ENCODE results near the gene ENC1. TPM values are rescaled to one million over a fixed set of nuclear protein-coding genes. Genes with fewer than 3 reads are reported as not detected.

ENC1 gene
- total RNA-seq, 2 experiments from 2014 or later, result 0.50 to 0.55 TPM

- CTCF ChIA-PET, result interaction anchor here (1.8 kb wide), 1 partner anchor 9 kb away, joined by 5 read pairs; no protein-coding TSS in a partner anchor
- Mint-ChIP-seq H3K4me1 (ENCODE audit: low read depth) (no peaks in the 10 kb centered on the region), H3K4me3 (no peak overlapping the region), H3K36me3 (ENCODE audit: low read depth) (no peaks in the 10 kb centered on the region), H3K9me3 (ENCODE audit: insufficient read depth) (no peaks in the 10 kb centered on the region), H3K27me3 (ENCODE audit: low read depth) (peaks cover 3% of the 10 kb centered on the region), H3K27ac (no peak overlapping the region)
- POLR2A ChIA-PET, result no interaction called here
- ATAC-seq, result no peak
- no peak for DNase-seq
Observed at GRCh38 chr5:74617202-74617601, 23.3 kb downstream of the ENC1 start.

DNA sequence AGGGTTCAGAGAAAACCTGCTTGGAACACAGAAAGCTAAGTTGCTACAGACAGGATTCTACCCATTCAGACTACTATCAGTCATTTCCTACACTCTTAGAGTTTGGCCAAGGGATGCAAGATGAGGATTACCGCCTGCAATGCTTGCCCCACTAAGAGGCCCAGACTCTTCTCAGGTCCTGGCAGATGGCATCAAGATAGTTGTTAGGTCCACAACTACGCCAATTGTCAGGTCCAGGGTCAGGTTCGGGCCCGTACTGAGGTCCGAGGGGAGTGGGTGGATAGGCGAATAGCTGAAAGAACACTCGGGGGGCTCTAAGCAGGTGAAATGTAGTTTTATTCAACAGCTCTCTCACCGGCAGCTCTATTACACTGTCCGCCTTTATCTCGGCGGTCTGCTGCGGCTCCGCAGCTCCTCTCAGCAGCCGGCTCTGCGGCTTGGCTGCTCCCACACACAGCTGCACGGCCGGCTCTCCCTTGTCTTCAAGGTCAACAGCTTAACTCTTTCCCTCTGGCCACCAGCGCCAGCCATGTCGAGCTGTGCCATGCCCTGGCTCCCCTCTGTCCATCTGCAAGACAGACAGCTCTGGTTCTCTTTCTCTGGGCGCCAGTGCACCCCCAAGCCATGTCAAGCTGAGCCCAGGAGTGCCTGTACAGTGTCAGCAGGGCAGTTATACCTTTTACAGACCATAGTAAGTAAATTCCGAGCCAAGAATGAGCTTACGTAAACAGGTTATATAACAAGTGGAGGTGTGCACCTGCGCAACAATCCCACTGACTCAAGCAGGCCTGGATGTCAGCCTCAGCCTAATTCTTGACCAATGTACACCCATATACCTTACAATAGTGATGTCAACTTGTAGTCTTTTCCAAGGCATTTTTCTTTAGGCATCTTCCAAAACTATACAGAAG, 24.0 kb downstream of the ENC1 start:
- Mint-ChIP-seq H3K4me3 (no peak overlapping the region), H3K4me1 (ENCODE audit: low read depth) (no peaks in the 10 kb centered on the region), H3K9me3 (ENCODE audit: insufficient read depth) (no peaks in the 10 kb centered on the region), H3K36me3 (ENCODE audit: low read depth) (no peaks in the 10 kb centered on the region), H3K27ac (no peak overlapping the region), H3K27me3 (ENCODE audit: low read depth) (peaks cover 3% of the 10 kb centered on the region)
- DNase-seq (no peak), ATAC-seq (no peak)
- ChIA-PET CTCF (interaction anchor here (1.4 to 1.8 kb wide), 2 partner anchors 10 to 23 kb away, joined by 3 to 5 read pairs; no protein-coding TSS in a partner anchor), POLR2A (no interaction called here)

GRCh38 chr5:74613283-74613682, 27.2 kb downstream of the ENC1 start:
- Mint-ChIP-seq H3K4me3 (no peak overlapping the region), H3K9me3 (ENCODE audit: insufficient read depth) (no peaks in the 10 kb centered on the region), H3K27ac (no peak overlapping the region), H3K36me3 (ENCODE audit: low read depth) (no peaks in the 10 kb centered on the region), H3K4me1 (ENCODE audit: low read depth) (no peaks in the 10 kb centered on the region), H3K27me3 (ENCODE audit: low read depth) (peaks cover 8% of the 10 kb centered on the region)
- no peak for ATAC-seq
- DNase-seq, result no peak
- ChIA-PET POLR2A (no interaction called here), CTCF (no interaction called here)

DNA sequence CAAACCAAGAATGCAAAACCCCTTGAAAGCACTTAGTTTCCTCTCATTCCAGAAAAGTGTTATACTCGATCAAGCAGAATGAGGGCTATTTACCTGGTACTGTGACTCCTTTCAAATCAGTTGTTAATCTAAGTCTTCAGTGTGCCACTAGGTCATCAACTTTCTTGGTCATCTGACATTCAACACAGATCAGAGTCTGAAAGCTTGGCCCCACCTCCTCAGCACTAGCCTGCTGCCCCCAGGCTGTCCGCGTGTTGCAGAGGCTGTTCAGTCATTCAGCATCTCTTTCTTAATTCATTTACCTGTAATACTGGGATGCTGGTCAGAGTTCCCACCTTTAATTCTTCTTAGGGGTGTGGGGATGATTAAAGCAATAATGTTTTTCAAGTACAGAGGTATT, 28.5 kb downstream of the ENC1 start:
- Mint-ChIP-seq H3K27me3 (ENCODE audit: low read depth) (peaks cover 8% of the 10 kb centered on the region), H3K27ac (no peak overlapping the region), H3K36me3 (ENCODE audit: low read depth) (no peaks in the 10 kb centered on the region), H3K9me3 (ENCODE audit: insufficient read depth) (no peaks in the 10 kb centered on the region), H3K4me1 (ENCODE audit: low read depth) (no peaks in the 10 kb centered on the region), H3K4me3 (no peak overlapping the region)
- ChIA-PET POLR2A (no interaction called here), CTCF (no interaction called here)
- DNase-seq, result no peak
- no peak for ATAC-seq

DNA sequence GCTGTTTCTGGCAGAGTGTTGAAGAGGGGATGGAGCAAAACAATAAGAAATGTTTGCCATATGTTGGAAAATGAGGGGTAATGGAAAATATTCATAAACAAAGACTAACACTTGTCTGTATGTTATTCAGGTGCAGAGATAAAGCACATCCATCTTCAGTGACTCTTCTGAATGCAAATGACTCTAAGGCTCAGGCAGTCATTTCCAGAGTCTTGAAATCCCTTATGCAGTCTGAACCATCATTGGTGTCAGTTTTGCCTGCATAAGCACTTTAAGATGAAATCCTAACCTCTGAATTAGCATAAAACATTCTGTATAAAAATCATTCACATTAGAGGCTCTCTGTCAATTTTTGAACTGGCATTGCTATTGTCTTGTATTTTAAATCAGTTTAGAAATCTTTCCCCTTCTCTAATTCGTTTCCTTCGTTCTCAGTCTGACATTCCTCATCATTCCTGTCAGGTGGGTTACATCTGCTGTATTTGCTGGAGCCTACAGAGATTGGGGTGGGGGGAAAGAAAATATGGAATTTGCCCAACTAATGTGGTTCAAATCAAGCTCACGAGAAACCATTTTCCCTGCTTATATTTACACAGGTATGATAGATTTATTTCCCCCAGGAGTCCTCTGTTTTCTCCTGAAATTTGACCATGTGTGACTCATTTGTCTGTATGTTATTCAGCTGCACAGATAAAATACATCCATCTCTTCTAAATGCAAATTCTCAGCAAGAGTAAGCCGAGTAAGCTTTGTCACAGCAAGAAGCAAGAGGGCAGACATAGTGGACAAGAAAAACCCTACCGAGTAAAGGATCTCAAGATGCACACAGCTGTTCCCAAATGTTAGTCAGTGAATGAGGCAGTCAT, 31.6 kb downstream of the ENC1 start:
- CTCF ChIA-PET, result no interaction called here
- H3K27ac Mint-ChIP-seq, result no peak overlapping the region
- ATAC-seq, result no peak

GRCh38 chr5:74605759-74606158, 34.8 kb downstream of the ENC1 start:
- no peaks in the 10 kb centered on the region for H3K9me3 Mint-ChIP-seq (ENCODE audit: insufficient read depth)
- no peaks in the 10 kb centered on the region for H3K36me3 Mint-ChIP-seq (ENCODE audit: low read depth)
- ChIA-PET CTCF (no interaction called here), POLR2A (no interaction called here)
- no peaks in the 10 kb centered on the region for H3K4me1 Mint-ChIP-seq (ENCODE audit: low read depth)
- no peak overlapping the region for H3K27ac Mint-ChIP-seq
- no peak for DNase-seq
- no peak overlapping the region for H3K4me3 Mint-ChIP-seq
- no peak for ATAC-seq
- H3K27me3 Mint-ChIP-seq (ENCODE audit: low read depth), result peaks cover 23% of the 10 kb centered on the region

More for the DNA sequence above, 31.6 kb downstream of the ENC1 start:
- Mint-ChIP-seq H3K4me3 (no peak overlapping the region), H3K36me3 (ENCODE audit: low read depth) (no peaks in the 10 kb centered on the region), H3K27me3 (ENCODE audit: low read depth) (peaks cover 8% of the 10 kb centered on the region), H3K4me1 (ENCODE audit: low read depth) (no peaks in the 10 kb centered on the region), H3K9me3 (ENCODE audit: insufficient read depth) (no peaks in the 10 kb centered on the region)
- POLR2A ChIA-PET, result no interaction called here
- DNase-seq, result no peak

- Mint-ChIP-seq H3K27me3 (ENCODE audit: low read depth) (peaks cover 21% of the 10 kb centered on the region), H3K4me3 (no peak overlapping the region), H3K4me1 (ENCODE audit: low read depth) (no peaks in the 10 kb centered on the region), H3K9me3 (ENCODE audit: insufficient read depth) (no peaks in the 10 kb centered on the region), H3K27ac (no peak overlapping the region), H3K36me3 (ENCODE audit: low read depth) (no peaks in the 10 kb centered on the region)
- POLR2A ChIA-PET, result no interaction called here
- ATAC-seq, result no peak
- CTCF ChIA-PET, result no interaction called here
- no peak for DNase-seq
Observed at GRCh38 chr5:74603376-74603775, 37.2 kb downstream of the ENC1 start.

DNA sequence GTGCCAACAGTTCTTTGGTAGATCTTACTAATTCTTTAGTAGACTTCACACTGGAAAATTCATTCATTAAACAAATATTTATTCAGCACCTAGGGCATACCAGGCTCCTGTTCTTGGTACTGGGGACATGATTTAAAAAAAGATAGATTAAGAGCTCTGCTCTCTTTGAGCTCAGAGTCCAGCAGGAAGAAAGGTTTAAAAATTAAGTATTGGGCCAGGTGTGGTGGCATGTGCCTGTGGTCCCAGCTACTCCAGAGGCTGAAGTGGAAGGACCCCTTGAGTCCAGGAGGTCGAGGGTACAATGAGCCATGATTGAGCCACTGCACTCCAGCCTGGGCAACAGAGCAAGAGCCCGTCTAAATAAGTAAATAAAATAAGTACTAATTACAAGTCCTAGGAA, 41.4 kb downstream of the ENC1 start:
- H3K4me1 Mint-ChIP-seq (ENCODE audit: low read depth), result no peaks in the 10 kb centered on the region

DNA sequence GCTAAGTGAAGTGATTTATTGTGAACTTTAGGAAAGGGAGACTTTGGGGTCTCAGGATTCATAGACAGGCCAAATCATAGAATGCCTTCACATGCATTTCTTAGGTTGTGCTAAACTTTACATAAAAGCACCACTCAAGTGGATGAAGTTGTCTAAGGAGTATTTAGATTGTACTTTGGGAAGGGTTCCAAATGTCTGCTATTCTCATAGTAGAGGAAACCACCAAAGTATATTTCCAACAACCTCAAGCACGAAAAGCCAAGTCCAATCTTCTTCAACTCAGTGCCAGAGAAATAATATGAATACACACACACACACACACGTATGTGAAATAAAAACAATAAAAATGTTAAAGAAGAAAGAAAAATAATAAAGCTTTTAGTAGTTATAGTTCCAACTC, 41.8 kb downstream of the ENC1 start:
- no peak overlapping the region for H3K4me3 Mint-ChIP-seq
- H3K4me1 Mint-ChIP-seq (ENCODE audit: low read depth), result no peaks in the 10 kb centered on the region
- DNase-seq (no peak), ATAC-seq (no peak)
- peaks cover 32% of the 10 kb centered on the region for H3K27me3 Mint-ChIP-seq (ENCODE audit: low read depth)
- no peaks in the 10 kb centered on the region for H3K9me3 Mint-ChIP-seq (ENCODE audit: insufficient read depth)
- no peaks in the 10 kb centered on the region for H3K36me3 Mint-ChIP-seq (ENCODE audit: low read depth)
- H3K27ac Mint-ChIP-seq, result no peak overlapping the region
- CTCF ChIA-PET, result no interaction called here
- POLR2A ChIA-PET, result no interaction called here

More for the DNA sequence above, 41.4 kb downstream of the ENC1 start:
- DNase-seq (no peak), ATAC-seq (no peak)
- H3K4me3 Mint-ChIP-seq, result no peak overlapping the region
- peaks cover 30% of the 10 kb centered on the region for H3K27me3 Mint-ChIP-seq (ENCODE audit: low read depth)
- H3K27ac Mint-ChIP-seq, result no peak overlapping the region
- POLR2A ChIA-PET, result no interaction called here
- no peaks in the 10 kb centered on the region for H3K36me3 Mint-ChIP-seq (ENCODE audit: low read depth)
- no peaks in the 10 kb centered on the region for H3K9me3 Mint-ChIP-seq (ENCODE audit: insufficient read depth)
- CTCF ChIA-PET, result no interaction called here

DNA sequence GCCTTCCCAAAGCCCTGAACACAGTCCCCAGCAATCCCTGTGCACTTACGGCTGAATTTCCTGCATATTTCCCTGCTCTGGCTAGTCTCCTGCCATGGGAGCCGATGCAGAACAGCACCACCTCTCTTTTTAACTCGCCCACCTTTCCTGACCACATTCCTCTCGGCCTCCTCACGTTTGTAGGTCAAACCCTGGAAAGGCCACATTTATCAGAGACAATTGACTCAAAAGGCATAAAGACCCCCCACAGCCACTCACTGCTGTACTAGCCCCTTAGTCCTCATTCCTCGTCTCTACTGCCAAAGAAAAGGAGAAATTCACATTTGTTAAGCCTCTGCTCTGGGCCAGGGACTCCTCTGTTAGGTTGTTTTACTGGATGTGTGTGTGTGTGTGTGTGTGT, 43.6 kb downstream of the ENC1 start:
- DNase-seq, result no peak
- no peak for ATAC-seq
- H3K4me1 Mint-ChIP-seq (ENCODE audit: low read depth), result no peaks in the 10 kb centered on the region
- H3K36me3 Mint-ChIP-seq (ENCODE audit: low read depth), result no peaks in the 10 kb centered on the region
- H3K27ac Mint-ChIP-seq, result no peak overlapping the region
- peaks cover 23% of the 10 kb centered on the region for H3K27me3 Mint-ChIP-seq (ENCODE audit: low read depth)
- CTCF ChIA-PET, result no interaction called here
- H3K9me3 Mint-ChIP-seq (ENCODE audit: insufficient read depth), result no peaks in the 10 kb centered on the region
- POLR2A ChIA-PET, result no interaction called here
- H3K4me3 Mint-ChIP-seq, result no peak overlapping the region

GRCh38 chr5:74595143-74595925, 45.2 kb downstream of the ENC1 start:
- CTCF ChIA-PET, result no interaction called here

More at GRCh38 chr5:74595143-74595925, 45.2 kb downstream of the ENC1 start:
- POLR2A ChIA-PET, result no interaction called here
- Mint-ChIP-seq H3K4me3 (no peak overlapping the region), H3K9me3 (ENCODE audit: insufficient read depth) (no peaks in the 10 kb centered on the region), H3K4me1 (ENCODE audit: low read depth) (no peaks in the 10 kb centered on the region), H3K36me3 (ENCODE audit: low read depth) (no peaks in the 10 kb centered on the region), H3K27ac (no peak overlapping the region), H3K27me3 (ENCODE audit: low read depth) (peaks cover 21% of the 10 kb centered on the region)
- DNase-seq (no peak), ATAC-seq (no peak)

All from activated CD8-positive, alpha-beta T cell treated with anti-CD3 and anti-CD28 coated beads, Interleukin-2, amount 10 ng/mL, durations not matched to agents 7 days and 5 days (primary cell).